HCT116 (cell line): ENCODE results near the gene UNC50. TPM values are rescaled to one million over a fixed set of nuclear protein-coding genes. Genes with fewer than 3 reads are reported as not detected.

Source experiments
- ATAC-seq: fragments of 200-7000 bp; cut with Tn5 transposase; 2 replicates; pipeline ENCODE4 v1.9.1; 2020; ENCODE audit warnings: mild to moderate bottlenecking, moderate library complexity
- BruUV-seq: library from RNA; stranded (reverse); fragments of 400-500 nt; replicated peaks from 2 replicates; lab custom pipeline; 2021; lab: Mats Ljungman, UMichigan
- CTCF ChIA-PET: fragments of 300-600 bp; sonication (Branson Sonifier 250); formaldehyde crosslinking; loops from one replicate; lab custom pipeline; 2021; ENCODE audit warnings: antibody characterized with exemption; lab: Charles Lee
- POLR2A ChIA-PET: fragments of 300-600, 350-600 bp; sonication (Branson Sonifier 250); formaldehyde crosslinking; loops from one replicate; lab custom pipeline; 2021; ENCODE audit warnings: antibody characterized with exemption; lab: Charles Lee
- RAD21 ChIA-PET, 2 experiments: fragments of 300-600 bp; sonication (Branson Sonifier 250); formaldehyde crosslinking; loops; one replicate each; lab custom pipeline; 2023; ENCODE audit warnings: low total read pairs in 2 of 2; ENCODE audit not compliant: uncharacterized antibody in 2 of 2, unreplicated experiment in 2 of 2, low non-redundant PET in 1 of 2; lab: Charles Lee
- DNase-seq: peaks from one replicate; pipeline ENCODE4 v3.0.0-alpha.2; 2010; ENCODE audit warnings: low read depth, low spot score
- H2AFZ ChIP-seq: fragments of 200-600 bp; shearing (Covaris generic), sonication (generic); 2 replicates; pipeline ENCODE4 v1.6.1; 2017; ENCODE audit warnings: low read depth, mixed run types, mixed read lengths, antibody characterized with exemption, low read length; ENCODE audit not compliant: poor library complexity, severe bottlenecking
- H3K27ac ChIP-seq: 2 replicates; pipeline ENCODE4 v1.5.1; 2012; ENCODE audit warnings: low read depth, low read length
- H3K27me3 ChIP-seq: fragments of 200-600 bp; sonication (generic); 2 replicates; pipeline ENCODE4 v1.6.1; 2016; ENCODE audit warnings: mixed run types, low read length, mixed read lengths; ENCODE audit not compliant: insufficient read depth
- H3K36me3 ChIP-seq, 2 experiments: fragments of 200-500 bp in 1 of 2; fragments of 200-600 bp in 1 of 2; sonication (Bioruptor generic) in 1 of 2; sonication (generic) in 1 of 2; 2 replicates each; pipeline versions ENCODE4 v1.5.1 to v1.6.1; 2014 to 2016; ENCODE audit warnings: low read length in 2 of 2, inconsistent platforms in 1 of 2, mixed read lengths in 1 of 2, mixed run types in 1 of 2; ENCODE audit not compliant: insufficient read depth in 2 of 2, control insufficient read depth in 1 of 2
- H3K4me1 ChIP-seq, 2 experiments: fragments of 200-600 bp in 1 of 2; sonication (generic) in 1 of 2; 2 replicates each; pipeline versions ENCODE4 v1.5.1 to v1.6.1; 2012 to 2017; ENCODE audit warnings: low read length in 2 of 2, inconsistent platforms in 1 of 2, mild to moderate bottlenecking in 1 of 2, mixed read lengths in 1 of 2, mixed run types in 1 of 2, moderate library complexity in 1 of 2; ENCODE audit not compliant: insufficient read depth in 2 of 2, control insufficient read depth in 1 of 2
- H3K4me2 ChIP-seq: fragments of 200-600 bp; sonication (generic); 2 replicates; pipeline ENCODE4 v1.6.1; 2017; ENCODE audit warnings: mixed run types, low read length, mixed read lengths
- H3K4me3 ChIP-seq, 2 experiments: fragments of 200-600 bp in 1 of 2; sonication (generic) in 1 of 2; replicated peaks in 1 of 2; 2 replicates each; pipeline ENCODE4 v1.5.1; 2011 to 2016; ENCODE audit warnings: low read length in 2 of 2, control low read depth in 1 of 2, low read depth in 1 of 2, mild to moderate bottlenecking in 1 of 2, mixed read lengths in 1 of 2, mixed run types in 1 of 2
- H3K79me2 ChIP-seq: fragments of 200-600 bp; sonication (generic); 2 replicates; pipeline ENCODE4 v1.6.1; 2017; ENCODE audit warnings: mild to moderate bottlenecking, mixed run types, low read length, moderate library complexity, mixed read lengths; ENCODE audit not compliant: insufficient read depth
- H3K9ac ChIP-seq: fragments of 200-600 bp; sonication (generic); 2 replicates; pipeline ENCODE4 v1.6.1; 2016; ENCODE audit warnings: low read length, mixed read lengths
- H3K9me2 ChIP-seq: fragments of 200-600 bp; sonication (generic), shearing (Covaris generic); 2 replicates; pipeline ENCODE4 v1.6.1; 2017; ENCODE audit warnings: mixed run types, mild to moderate bottlenecking, moderate library complexity; ENCODE audit not compliant: insufficient read depth
- H3K9me3 ChIP-seq, 2 experiments: fragments of 200-500 bp in 1 of 2; fragments of 200-600 bp in 1 of 2; sonication (Bioruptor generic) in 1 of 2; sonication (generic) in 1 of 2; 2 replicates each; pipeline ENCODE4 v1.6.1; 2014 to 2017; ENCODE audit warnings: low read length in 2 of 2, mixed read lengths in 2 of 2, inconsistent platforms in 1 of 2, low read depth in 1 of 2, mild to moderate bottlenecking in 1 of 2, mixed run types in 1 of 2, moderate library complexity in 1 of 2; ENCODE audit not compliant: control insufficient read depth in 1 of 2, insufficient read depth in 1 of 2
- H4K20me1 ChIP-seq: fragments of 200-600 bp; sonication (generic), shearing (Covaris generic); 2 replicates; pipeline ENCODE4 v1.6.1; 2017; ENCODE audit warnings: mixed run types, mild to moderate bottlenecking, moderate library complexity; ENCODE audit not compliant: insufficient read depth
- ATF3 ChIP-seq: IDR thresholded peaks from 2 replicates; pipeline ENCODE4 v1.6.1; 2012
- CTCF ChIP-seq, 3 experiments: fragments of 200-600 bp in 1 of 3; sonication (generic) in 1 of 3; IDR thresholded peaks in 2 of 3; conservative IDR thresholded peaks in 1 of 3; 2 replicates each; pipeline ENCODE4 v1.5.1; 2012 to 2017; ENCODE audit warnings: low read depth in 2 of 3, low read length in 2 of 3, antibody characterized with exemption in 1 of 3, borderline replicate concordance in 1 of 3, control low read depth in 1 of 3, mild to moderate bottlenecking in 1 of 3, mixed read lengths in 1 of 3, mixed run types in 1 of 3, moderate library complexity in 1 of 3; ENCODE audit not compliant: insufficient read depth in 1 of 3
- EZH2 ChIP-seq: fragments of 200-600 bp; sonication (generic); IDR thresholded peaks from 2 replicates; pipeline ENCODE4 v1.6.1; 2017; ENCODE audit warnings: antibody characterized with exemption, mixed run types
- EZH2phosphoT487 ChIP-seq: fragments of 200-600 bp; IDR thresholded peaks from 2 replicates; pipeline ENCODE4 v1.6.1; 2018; ENCODE audit warnings: antibody characterized with exemption, borderline replicate concordance
- JUND ChIP-seq: IDR thresholded peaks from 2 replicates; pipeline ENCODE4 v1.6.1; 2012
- POLR2A ChIP-seq: IDR thresholded peaks from 2 replicates; pipeline ENCODE4 v1.7.0; 2011; ENCODE audit warnings: borderline replicate concordance; ENCODE audit not compliant: insufficient read depth, insufficient read length; ENCODE audit errors: extremely low read depth
- SP1 ChIP-seq: IDR thresholded peaks from 2 replicates; pipeline ENCODE4 v1.6.1; 2012; ENCODE audit warnings: low read depth
- YY1 ChIP-seq: IDR thresholded peaks from 2 replicates; pipeline ENCODE4 v1.6.1; 2011; ENCODE audit warnings: low read length, low read depth, moderate library complexity, mild to moderate bottlenecking; ENCODE audit not compliant: insufficient replicate concordance; ENCODE audit errors: extremely low read depth
- ZFX ChIP-seq: fragments of 450-650 bp; IDR thresholded peaks from 2 replicates; pipeline ENCODE4 v1.6.1; 2017
- ZNF274 ChIP-seq: fragments of 200-500 bp; sonication (Bioruptor generic); IDR thresholded peaks from 2 replicates; pipeline ENCODE4 v1.6.1; 2014; ENCODE audit warnings: mild to moderate bottlenecking, low read depth, low read length, inconsistent platforms
- intact Hi-C: fragments of 100-400 bp; cut with micrococcal nuclease; formaldehyde crosslinking; loops from 2 replicates; pipeline ENCODE4 v1.10.0; 2022
- total RNA-seq: library from RNA; stranded (reverse); gene quantifications from one replicate; pipeline ENCODE4 v1.2.1, GENCODE V29; 2021; ENCODE audit not compliant: unreplicated experiment

The UNC50 gene
- total RNA-seq, 1 experiment from 2014 or later = 33.0 TPM

GRCh38 chr2:98649992-98650375 lies 41.6 kb downstream of the UNC50 start (continued):
- TF ChIP-seq CTCF (IDR thresholded peaks at IDR 0.05 in 2 of 3, conservative IDR thresholded peaks at IDR 0.05 in 1 of 3; ENCODE audit: borderline replicate concordance in 1 of 3, insufficient read depth in 1 of 3, low read depth in 2 of 3, low read length in 2 of 3) (no peak), ZFX (no peak), POLR2A (no peak)

- CTCF ChIA-PET = interaction anchor here (1.0 kb wide), 1 partner anchor 415 kb away, joined by 3 read pairs; no protein-coding TSS in a partner anchor
Measured at GRCh38 chr2:98650998-98651397, 42.6 kb downstream of the UNC50 start.

More at GRCh38 chr2:98650998-98651397, 42.6 kb downstream of the UNC50 start:
- H3K27ac ChIP-seq = no peak overlapping the region
- TF ChIP-seq ATF3 (no peak), EZH2 (no peak), ZNF274 (no peak), CTCF (IDR thresholded peaks at IDR 0.05 in 2 of 3, conservative IDR thresholded peaks at IDR 0.05 in 1 of 3; ENCODE audit: borderline replicate concordance in 1 of 3, insufficient read depth in 1 of 3, low read depth in 2 of 3, low read length in 2 of 3) (no peak), SP1 (no peak), EZH2phosphoT487 (no peak), YY1 (no peak), JUND (no peak)
- BruUV-seq = no TSS peak
- H3K4me1 ChIP-seq = no peaks in the 10 kb centered on the region
- no peaks in the 10 kb centered on the region for H3K79me2 ChIP-seq
- no peaks in the 10 kb centered on the region for H3K27me3 ChIP-seq
- intact Hi-C loops = no loop called here
- DNase-seq = no peak
- H3K9me3 ChIP-seq = no peaks in the 10 kb centered on the region
- no peak overlapping the region for H3K9ac ChIP-seq
- H3K4me3 ChIP-seq = no peak overlapping the region
- no peaks in the 10 kb centered on the region for H3K9me2 ChIP-seq
- H2AFZ ChIP-seq = no peak overlapping the region
- H3K36me3 ChIP-seq = no peaks in the 10 kb centered on the region
- ChIA-PET RAD21 (no interaction called here), POLR2A (no interaction called here)
- no peak for ATAC-seq
- H3K4me2 ChIP-seq = no peak overlapping the region
- no peaks in the 10 kb centered on the region for H4K20me1 ChIP-seq
